H1 (cell line): Measurements from ENCODE around the gene CYP1A1. TPM values are rescaled to one million over a fixed set of nuclear protein-coding genes. Genes with fewer than 3 reads are reported as not detected.

Experiments used
- polyA plus RNA-seq, 7 experiments: library from polyadenylated mRNA; depleted of rRNA in 3 of 7; stranded (reverse) in 5 of 7; unstranded in 2 of 7; fragments of >200 nt in 5 of 7; fragments of 200-250 nt in 2 of 7; gene quantifications; 1 replicate in 5 of 7; 2 replicates in 1 of 7; 4 replicates in 1 of 7; pipeline versions ENCODE4 v1.2.1 to v1.2.3, GENCODE V29; 2011 to 2013; ENCODE audit warnings: missing spikeins in 2 of 7, mixed read lengths in 2 of 7
- total RNA-seq: library from RNA; stranded (reverse); fragmentation: NEBNext Ultra II Directional; extraction: Animal tissue kit (Norgen Biotek cat#: 25700); gene quantifications from 2 replicates; pipeline ENCODE4 v1.2.1, GENCODE V29; 2021
- TF ChIP-seq, protein P1 (sequence below): fragments of 300-600 bp; sonication (generic); IDR thresholded peaks from 2 replicates; pipeline ENCODE4 v1.7.1; 2012; ENCODE audit warnings: low read length, moderate library complexity, mild to moderate bottlenecking, inconsistent platforms; ENCODE audit not compliant: insufficient replicate concordance

Gene CYP1A1
- total and polyA plus RNA-seq, 2 of the 8 experiments (the other 6 are each of a cell fraction or from before 2014, with no cell fraction given), result 0.32 to 0.35 TPM

DNA sequence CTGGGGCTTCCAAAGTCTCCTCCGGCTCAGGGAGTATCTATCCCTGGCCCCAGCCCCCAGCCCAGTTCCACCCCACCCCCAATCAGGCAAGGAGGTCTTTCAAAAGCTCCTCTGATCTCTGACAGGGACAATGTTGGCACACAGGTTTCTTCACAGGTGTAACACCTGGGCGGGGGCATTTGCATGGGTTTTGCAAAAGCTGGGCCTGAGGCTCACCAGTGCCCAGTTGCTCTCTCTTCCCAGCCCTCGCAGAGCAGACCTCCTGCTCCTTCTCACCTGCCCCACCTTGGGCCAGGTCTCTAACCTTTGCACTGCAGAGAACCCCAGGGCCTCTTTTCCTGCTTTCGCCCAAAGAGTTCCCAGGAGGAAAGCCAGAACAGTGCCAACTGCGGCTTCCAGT, 48.0 kb upstream of the CYP1A1 start (continued):
- TF ChIP-seq, protein P1, sequence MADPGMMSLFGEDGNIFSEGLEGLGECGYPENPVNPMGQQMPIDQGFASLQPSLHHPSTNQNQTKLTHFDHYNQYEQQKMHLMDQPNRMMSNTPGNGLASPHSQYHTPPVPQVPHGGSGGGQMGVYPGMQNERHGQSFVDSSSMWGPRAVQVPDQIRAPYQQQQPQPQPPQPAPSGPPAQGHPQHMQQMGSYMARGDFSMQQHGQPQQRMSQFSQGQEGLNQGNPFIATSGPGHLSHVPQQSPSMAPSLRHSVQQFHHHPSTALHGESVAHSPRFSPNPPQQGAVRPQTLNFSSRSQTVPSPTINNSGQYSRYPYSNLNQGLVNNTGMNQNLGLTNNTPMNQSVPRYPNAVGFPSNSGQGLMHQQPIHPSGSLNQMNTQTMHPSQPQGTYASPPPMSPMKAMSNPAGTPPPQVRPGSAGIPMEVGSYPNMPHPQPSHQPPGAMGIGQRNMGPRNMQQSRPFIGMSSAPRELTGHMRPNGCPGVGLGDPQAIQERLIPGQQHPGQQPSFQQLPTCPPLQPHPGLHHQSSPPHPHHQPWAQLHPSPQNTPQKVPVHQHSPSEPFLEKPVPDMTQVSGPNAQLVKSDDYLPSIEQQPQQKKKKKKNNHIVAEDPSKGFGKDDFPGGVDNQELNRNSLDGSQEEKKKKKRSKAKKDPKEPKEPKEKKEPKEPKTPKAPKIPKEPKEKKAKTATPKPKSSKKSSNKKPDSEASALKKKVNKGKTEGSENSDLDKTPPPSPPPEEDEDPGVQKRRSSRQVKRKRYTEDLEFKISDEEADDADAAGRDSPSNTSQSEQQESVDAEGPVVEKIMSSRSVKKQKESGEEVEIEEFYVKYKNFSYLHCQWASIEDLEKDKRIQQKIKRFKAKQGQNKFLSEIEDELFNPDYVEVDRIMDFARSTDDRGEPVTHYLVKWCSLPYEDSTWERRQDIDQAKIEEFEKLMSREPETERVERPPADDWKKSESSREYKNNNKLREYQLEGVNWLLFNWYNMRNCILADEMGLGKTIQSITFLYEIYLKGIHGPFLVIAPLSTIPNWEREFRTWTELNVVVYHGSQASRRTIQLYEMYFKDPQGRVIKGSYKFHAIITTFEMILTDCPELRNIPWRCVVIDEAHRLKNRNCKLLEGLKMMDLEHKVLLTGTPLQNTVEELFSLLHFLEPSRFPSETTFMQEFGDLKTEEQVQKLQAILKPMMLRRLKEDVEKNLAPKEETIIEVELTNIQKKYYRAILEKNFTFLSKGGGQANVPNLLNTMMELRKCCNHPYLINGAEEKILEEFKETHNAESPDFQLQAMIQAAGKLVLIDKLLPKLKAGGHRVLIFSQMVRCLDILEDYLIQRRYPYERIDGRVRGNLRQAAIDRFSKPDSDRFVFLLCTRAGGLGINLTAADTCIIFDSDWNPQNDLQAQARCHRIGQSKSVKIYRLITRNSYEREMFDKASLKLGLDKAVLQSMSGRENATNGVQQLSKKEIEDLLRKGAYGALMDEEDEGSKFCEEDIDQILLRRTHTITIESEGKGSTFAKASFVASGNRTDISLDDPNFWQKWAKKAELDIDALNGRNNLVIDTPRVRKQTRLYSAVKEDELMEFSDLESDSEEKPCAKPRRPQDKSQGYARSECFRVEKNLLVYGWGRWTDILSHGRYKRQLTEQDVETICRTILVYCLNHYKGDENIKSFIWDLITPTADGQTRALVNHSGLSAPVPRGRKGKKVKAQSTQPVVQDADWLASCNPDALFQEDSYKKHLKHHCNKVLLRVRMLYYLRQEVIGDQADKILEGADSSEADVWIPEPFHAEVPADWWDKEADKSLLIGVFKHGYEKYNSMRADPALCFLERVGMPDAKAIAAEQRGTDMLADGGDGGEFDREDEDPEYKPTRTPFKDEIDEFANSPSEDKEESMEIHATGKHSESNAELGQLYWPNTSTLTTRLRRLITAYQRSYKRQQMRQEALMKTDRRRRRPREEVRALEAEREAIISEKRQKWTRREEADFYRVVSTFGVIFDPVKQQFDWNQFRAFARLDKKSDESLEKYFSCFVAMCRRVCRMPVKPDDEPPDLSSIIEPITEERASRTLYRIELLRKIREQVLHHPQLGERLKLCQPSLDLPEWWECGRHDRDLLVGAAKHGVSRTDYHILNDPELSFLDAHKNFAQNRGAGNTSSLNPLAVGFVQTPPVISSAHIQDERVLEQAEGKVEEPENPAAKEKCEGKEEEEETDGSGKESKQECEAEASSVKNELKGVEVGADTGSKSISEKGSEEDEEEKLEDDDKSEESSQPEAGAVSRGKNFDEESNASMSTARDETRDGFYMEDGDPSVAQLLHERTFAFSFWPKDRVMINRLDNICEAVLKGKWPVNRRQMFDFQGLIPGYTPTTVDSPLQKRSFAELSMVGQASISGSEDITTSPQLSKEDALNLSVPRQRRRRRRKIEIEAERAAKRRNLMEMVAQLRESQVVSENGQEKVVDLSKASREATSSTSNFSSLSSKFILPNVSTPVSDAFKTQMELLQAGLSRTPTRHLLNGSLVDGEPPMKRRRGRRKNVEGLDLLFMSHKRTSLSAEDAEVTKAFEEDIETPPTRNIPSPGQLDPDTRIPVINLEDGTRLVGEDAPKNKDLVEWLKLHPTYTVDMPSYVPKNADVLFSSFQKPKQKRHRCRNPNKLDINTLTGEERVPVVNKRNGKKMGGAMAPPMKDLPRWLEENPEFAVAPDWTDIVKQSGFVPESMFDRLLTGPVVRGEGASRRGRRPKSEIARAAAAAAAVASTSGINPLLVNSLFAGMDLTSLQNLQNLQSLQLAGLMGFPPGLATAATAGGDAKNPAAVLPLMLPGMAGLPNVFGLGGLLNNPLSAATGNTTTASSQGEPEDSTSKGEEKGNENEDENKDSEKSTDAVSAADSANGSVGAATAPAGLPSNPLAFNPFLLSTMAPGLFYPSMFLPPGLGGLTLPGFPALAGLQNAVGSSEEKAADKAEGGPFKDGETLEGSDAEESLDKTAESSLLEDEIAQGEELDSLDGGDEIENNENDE, result no peak
- TF ChIP-seq, all 59 proteins: peak for 0
